GM12872 (cell line): ENCODE measurements around the gene CXCL14.

ENCODE experiments used
- TF ChIP-seq, protein P1 (sequence below): IDR thresholded peaks from 3 replicates; pipeline ENCODE4 v1.5.1; 2011; ENCODE audit warnings: low read depth, mild to moderate bottlenecking, low read length, moderate library complexity; ENCODE audit not compliant: insufficient read depth

The CXCL14 gene

DNA sequence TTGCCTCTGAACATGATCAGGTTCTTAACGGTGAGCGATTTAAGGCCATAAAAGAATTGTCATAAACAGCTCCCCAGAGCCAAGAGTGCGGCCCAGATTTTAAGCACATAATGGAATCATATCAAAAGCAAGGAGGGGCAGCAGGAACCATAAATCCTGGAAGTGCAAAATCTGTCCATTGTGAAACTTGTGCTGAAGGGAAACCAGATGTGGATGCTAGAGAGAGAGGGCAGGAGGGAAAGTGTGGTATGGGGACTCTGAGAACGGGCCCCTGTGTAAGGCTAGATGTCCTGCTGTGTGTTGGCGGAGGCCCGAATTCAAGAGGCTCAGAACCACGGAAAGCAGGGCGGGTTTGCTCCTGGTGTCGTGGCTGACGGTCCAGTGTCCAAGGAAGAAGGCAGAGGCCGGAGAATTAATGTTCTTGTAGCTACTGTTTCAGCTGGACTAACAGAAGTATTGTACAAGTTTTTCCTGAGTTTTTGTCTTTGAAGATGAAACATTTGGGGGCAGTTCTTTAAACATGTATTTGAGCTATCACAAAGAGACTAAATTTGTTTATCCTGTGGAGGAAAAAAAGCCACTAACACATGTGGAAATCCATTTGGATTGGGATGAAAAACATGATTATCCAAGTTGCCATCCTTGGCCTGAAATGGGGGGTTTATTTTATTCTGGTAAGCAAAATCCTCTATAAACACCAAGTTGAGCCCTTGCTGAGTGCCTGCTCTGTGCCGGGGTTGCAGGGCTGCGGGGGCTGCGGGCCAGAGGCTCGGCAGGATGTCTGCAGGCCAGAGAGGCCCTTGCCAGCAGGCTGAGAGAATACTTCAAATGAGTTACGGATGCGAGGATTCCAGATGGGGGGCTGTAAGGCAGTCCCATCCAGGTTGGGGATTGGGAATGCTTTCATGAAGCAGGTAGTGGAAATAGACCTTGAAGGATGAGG is 9.2 kb upstream of the CXCL14 start:
- TF ChIP-seq, protein P1, sequence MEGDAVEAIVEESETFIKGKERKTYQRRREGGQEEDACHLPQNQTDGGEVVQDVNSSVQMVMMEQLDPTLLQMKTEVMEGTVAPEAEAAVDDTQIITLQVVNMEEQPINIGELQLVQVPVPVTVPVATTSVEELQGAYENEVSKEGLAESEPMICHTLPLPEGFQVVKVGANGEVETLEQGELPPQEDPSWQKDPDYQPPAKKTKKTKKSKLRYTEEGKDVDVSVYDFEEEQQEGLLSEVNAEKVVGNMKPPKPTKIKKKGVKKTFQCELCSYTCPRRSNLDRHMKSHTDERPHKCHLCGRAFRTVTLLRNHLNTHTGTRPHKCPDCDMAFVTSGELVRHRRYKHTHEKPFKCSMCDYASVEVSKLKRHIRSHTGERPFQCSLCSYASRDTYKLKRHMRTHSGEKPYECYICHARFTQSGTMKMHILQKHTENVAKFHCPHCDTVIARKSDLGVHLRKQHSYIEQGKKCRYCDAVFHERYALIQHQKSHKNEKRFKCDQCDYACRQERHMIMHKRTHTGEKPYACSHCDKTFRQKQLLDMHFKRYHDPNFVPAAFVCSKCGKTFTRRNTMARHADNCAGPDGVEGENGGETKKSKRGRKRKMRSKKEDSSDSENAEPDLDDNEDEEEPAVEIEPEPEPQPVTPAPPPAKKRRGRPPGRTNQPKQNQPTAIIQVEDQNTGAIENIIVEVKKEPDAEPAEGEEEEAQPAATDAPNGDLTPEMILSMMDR: no peak

DNA sequence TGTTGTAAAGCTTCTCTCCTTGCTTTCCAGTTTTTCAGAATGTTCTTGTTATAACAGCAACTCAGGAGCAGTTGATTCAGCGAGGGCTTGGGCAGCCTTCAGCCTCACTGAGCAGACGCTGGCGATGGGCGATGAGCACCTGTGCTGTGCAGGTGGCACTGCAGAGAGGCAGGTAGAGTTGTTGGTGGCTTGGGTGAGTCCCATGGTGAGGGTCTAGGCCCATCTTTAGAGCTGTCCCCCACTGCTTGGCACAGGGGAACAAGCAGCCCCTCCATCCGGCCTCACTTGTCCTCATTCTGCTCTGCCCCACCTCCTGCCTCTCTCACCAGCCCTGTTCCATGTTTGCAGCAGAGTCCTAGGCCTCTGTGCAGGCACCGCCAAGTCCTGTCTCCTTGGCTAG is 6.1 kb upstream of the CXCL14 start:
- TF ChIP-seq, protein P1: no peak

DNA sequence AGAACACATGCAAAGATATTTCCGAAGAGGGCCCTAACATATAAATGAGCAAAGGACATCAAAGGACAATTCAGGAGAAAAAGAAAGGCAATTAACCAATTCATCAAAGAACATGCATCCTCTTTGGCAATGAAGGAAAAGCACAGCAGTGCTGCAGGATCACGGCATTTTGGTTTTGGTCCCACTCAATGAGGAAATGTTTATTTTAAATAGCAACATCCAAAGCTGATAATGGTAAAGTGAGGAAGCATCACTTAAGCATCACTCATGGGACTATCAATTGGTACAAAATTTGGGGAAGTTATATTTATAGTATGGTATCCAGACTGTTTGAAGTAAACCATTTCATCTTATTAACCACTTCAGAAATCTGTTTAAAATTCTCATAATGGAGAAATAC is 5.5 kb upstream of the CXCL14 start:
- TF ChIP-seq, protein P1: no peak

DNA sequence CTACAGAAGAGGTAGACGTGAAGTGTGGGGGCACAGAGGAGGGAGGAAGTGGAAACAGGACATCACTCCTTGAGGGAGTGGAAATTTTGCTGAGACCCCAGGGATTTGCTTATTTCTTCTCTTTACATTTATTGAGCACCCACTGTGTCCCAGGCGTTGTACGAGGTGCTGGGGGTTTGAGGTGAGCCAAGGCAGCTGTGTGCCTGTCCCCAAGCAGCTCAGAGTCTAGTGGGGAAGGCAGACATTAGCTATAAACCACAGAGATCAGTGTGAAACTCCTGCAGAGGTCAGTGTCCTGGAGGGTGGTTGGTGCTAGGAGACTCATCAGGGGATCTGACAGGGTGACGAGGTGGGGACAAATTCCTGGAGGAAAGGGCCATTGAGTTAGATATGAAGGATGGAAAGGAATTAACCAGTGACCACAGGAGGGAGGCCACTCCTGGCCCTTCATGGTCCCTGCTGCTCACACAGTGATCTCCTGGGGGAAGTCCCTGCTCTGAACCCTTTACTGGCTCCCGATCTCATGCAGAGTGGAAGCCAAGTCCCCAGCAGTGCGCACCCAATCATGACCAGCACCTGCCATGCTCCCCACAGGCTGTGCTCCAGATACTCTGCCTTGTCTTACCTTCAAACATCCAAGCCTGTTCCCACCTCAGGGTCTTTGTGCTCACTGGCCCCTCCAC is 3.4 kb upstream of the CXCL14 start:
- TF ChIP-seq, protein P1: no peak

DNA sequence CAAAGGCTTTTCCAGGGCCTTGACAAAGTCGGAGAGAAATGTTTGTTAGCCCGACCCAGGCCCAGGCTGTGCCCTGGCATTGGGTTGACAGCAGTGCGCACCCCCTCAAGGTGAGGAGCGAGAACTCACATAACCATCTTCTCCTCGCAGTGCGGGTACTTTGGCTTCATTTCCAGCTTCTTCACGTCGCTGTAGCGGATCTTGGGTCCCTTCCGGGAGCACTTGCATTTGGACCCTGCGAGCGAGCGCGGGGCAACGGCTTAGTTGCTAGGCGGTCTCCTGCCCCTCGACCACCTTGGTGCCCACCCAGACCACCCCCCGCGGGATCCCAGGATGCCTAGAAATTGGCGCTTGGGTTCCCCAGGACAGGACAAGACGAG is 496 bp downstream of the CXCL14 start:
- TF ChIP-seq, protein P1: no peak

DNA sequence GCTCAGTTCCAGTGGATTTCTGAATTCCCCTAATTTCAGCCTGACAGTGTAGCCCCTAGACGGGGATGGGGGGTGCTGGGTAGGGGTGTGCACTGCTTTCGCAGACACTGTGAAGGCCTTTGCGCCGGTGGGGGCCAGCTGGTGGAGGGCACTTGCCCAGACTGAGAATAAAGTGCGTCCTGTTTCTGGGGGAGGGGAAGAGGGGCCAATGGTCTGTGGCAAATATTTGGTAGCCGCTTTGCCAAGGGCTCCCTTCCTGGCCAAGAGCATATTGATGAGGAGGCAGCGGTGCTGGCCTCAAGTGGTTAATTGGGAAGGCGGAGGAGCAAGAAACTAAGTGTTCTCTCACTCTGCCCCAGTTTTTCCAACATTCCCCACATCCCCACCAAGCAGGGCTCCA is 1.4 kb downstream of the CXCL14 start:
- TF ChIP-seq, protein P1: no peak

DNA sequence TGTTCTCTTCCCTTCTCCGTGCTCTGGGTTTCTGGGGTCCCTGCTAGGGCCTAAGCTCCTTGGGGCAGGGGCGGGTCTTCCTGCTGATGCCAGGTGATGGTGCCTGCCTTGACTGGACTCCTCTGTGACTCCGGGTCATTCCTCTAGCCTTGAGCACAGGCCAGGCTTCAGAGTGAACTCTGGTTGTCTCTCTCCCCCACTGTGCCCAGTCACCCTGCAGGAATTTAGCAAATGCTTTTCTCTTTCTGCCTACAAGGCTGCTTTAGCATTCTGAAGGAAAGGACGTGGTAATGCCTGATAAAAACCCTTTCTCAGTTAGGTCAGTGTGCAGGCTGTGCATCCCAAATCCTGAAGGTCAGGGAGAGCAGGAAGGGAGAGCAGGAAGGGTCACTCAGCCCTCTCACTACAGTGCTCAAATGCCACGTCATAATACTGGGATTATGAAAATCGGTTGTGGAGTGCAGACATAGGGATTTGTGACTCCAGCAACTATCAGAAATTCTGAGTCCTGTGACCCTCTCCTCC is 2.7 kb downstream of the CXCL14 start:
- TF ChIP-seq, protein P1: no peak
